ENCODE measurements around the gene SFXN5.

Gene SFXN5

GRCh38 chr2:72972352-72973136, 99.0 kb downstream of the SFXN5 start:
- no peak for TF ChIP-seq NFIC (IDR thresholded peaks at IDR 0.05)
- no peak for TF ChIP-seq CREB1 (IDR thresholded peaks at IDR 0.05; ENCODE audit: low read depth)
- no peak for TF ChIP-seq RAD21 (IDR thresholded peaks at IDR 0.05; ENCODE audit: low read depth)
- no peak for TF ChIP-seq CEBPB (IDR thresholded peaks at IDR 0.05)
- TF ChIP-seq MAX (IDR thresholded peaks at IDR 0.05) = no peak
- no peak for TF ChIP-seq EP300 (IDR thresholded peaks at IDR 0.05; ENCODE audit: borderline replicate concordance)
- no peak for TF ChIP-seq TAF1 (IDR thresholded peaks at IDR 0.05; ENCODE audit: low read depth)
- no peak for TF ChIP-seq FOXM1 (IDR thresholded peaks at IDR 0.05; ENCODE audit: borderline replicate concordance, low read depth)
- TF ChIP-seq REST (IDR thresholded peaks at IDR 0.05; ENCODE audit: low read depth) = no peak
- TF ChIP-seq TEAD4 (IDR thresholded peaks at IDR 0.05) = no peak
- TF ChIP-seq YY1 (IDR thresholded peaks at IDR 0.05; ENCODE audit: low read depth) = no peak
- no peak for TF ChIP-seq TCF12 (IDR thresholded peaks at IDR 0.05; ENCODE audit: low read depth)
- no peak for TF ChIP-seq EGR1 (IDR thresholded peaks at IDR 0.05)
- no peak for TF ChIP-seq ZBTB7A (IDR thresholded peaks at IDR 0.05; ENCODE audit: low read depth)

- TF ChIP-seq CREB1 (IDR thresholded peaks at IDR 0.05; ENCODE audit: low read depth) (no peak), TAF1 (IDR thresholded peaks at IDR 0.05; ENCODE audit: low read depth) (no peak), EP300 (IDR thresholded peaks at IDR 0.05; ENCODE audit: borderline replicate concordance) (no peak), REST (IDR thresholded peaks at IDR 0.05; ENCODE audit: low read depth) (no peak), EGR1 (IDR thresholded peaks at IDR 0.05) (no peak), YY1 (IDR thresholded peaks at IDR 0.05; ENCODE audit: low read depth) (no peak), USF1 (IDR thresholded peaks at IDR 0.05) (no peak), RAD21 (IDR thresholded peaks at IDR 0.05; ENCODE audit: low read depth) (no peak), ZBTB7A (IDR thresholded peaks at IDR 0.05; ENCODE audit: low read depth) (no peak), MAX (IDR thresholded peaks at IDR 0.05) (no peak), NFIC (IDR thresholded peaks at IDR 0.05) (no peak), FOXM1 (IDR thresholded peaks at IDR 0.05; ENCODE audit: borderline replicate concordance, low read depth) (no peak), TEAD4 (IDR thresholded peaks at IDR 0.05) (no peak), CEBPB (IDR thresholded peaks at IDR 0.05) (no peak)
These were observed 100.5 kb downstream of the SFXN5 start for GRCh38 chr2:72971036-72971435.

GRCh38 chr2:72969706-72970105, 101.8 kb downstream of the SFXN5 start:
- TF ChIP-seq CEBPB (IDR thresholded peaks at IDR 0.05) = no peak
- TF ChIP-seq MAX (IDR thresholded peaks at IDR 0.05) = no peak
- no peak for TF ChIP-seq CREB1 (IDR thresholded peaks at IDR 0.05; ENCODE audit: low read depth)
- TF ChIP-seq EP300 (IDR thresholded peaks at IDR 0.05; ENCODE audit: borderline replicate concordance) = no peak
- no peak for TF ChIP-seq USF1 (IDR thresholded peaks at IDR 0.05)
- TF ChIP-seq ZBTB7A (IDR thresholded peaks at IDR 0.05; ENCODE audit: low read depth) = no peak
- TF ChIP-seq TEAD4 (IDR thresholded peaks at IDR 0.05) = no peak
- no peak for TF ChIP-seq TCF12 (IDR thresholded peaks at IDR 0.05; ENCODE audit: low read depth)
- no peak for TF ChIP-seq NFIC (IDR thresholded peaks at IDR 0.05)
- no peak for TF ChIP-seq TAF1 (IDR thresholded peaks at IDR 0.05; ENCODE audit: low read depth)
- no peak for TF ChIP-seq YY1 (IDR thresholded peaks at IDR 0.05; ENCODE audit: low read depth)
- no peak for TF ChIP-seq FOXM1 (IDR thresholded peaks at IDR 0.05; ENCODE audit: borderline replicate concordance, low read depth)
- no peak for TF ChIP-seq RAD21 (IDR thresholded peaks at IDR 0.05; ENCODE audit: low read depth)
- no peak for TF ChIP-seq EGR1 (IDR thresholded peaks at IDR 0.05)
- no peak for TF ChIP-seq REST (IDR thresholded peaks at IDR 0.05; ENCODE audit: low read depth)
